Ishikawa (cell line): ENCODE results near the gene ZBTB8A.

Experiments
- CEBPB ChIP-seq: IDR thresholded peaks from 2 replicates; pipeline ENCODE4 v1.6.1; 2012
- CREB1 ChIP-seq: IDR thresholded peaks from 2 replicates; pipeline ENCODE4 v1.6.1; 2012; ENCODE audit warnings: low read depth
- EGR1 ChIP-seq: IDR thresholded peaks from 2 replicates; pipeline ENCODE4 v1.6.1; 2012
- EP300 ChIP-seq: IDR thresholded peaks from 2 replicates; pipeline ENCODE4 v1.6.1; 2012; ENCODE audit warnings: borderline replicate concordance
- FOXM1 ChIP-seq: IDR thresholded peaks from 2 replicates; pipeline ENCODE4 v1.6.1; 2012; ENCODE audit warnings: low read depth, borderline replicate concordance
- MAX ChIP-seq: IDR thresholded peaks from 2 replicates; pipeline ENCODE4 v1.6.1; 2012
- NFIC ChIP-seq: IDR thresholded peaks from 2 replicates; pipeline ENCODE4 v1.6.1; 2012
- RAD21 ChIP-seq: IDR thresholded peaks from 2 replicates; pipeline ENCODE4 v1.6.1; 2012; ENCODE audit warnings: low read depth
- REST ChIP-seq: IDR thresholded peaks from 2 replicates; pipeline ENCODE4 v1.6.1; 2012; ENCODE audit warnings: low read depth, mild to moderate bottlenecking
- TAF1 ChIP-seq: IDR thresholded peaks from 2 replicates; pipeline ENCODE4 v1.6.1; 2012; ENCODE audit warnings: low read depth, mild to moderate bottlenecking
- TCF12 ChIP-seq: IDR thresholded peaks from 2 replicates; pipeline ENCODE4 v1.6.1; 2012; ENCODE audit warnings: low read depth
- TEAD4 ChIP-seq: IDR thresholded peaks from 2 replicates; pipeline ENCODE4 v1.6.1; 2012
- USF1 ChIP-seq: IDR thresholded peaks from 2 replicates; pipeline ENCODE4 v1.6.1; 2012
- YY1 ChIP-seq: IDR thresholded peaks from 2 replicates; pipeline ENCODE4 v1.6.1; 2012; ENCODE audit warnings: low read depth
- ZBTB7A ChIP-seq: IDR thresholded peaks from 2 replicates; pipeline ENCODE4 v1.6.1; 2012; ENCODE audit warnings: low read depth

The ZBTB8A gene

GRCh38 chr1:32539584-32540571 lies 651 bp downstream of the ZBTB8A start:
- TF ChIP-seq USF1 (no peak), ZBTB7A (no peak), TAF1 (no peak), CREB1 (no peak), YY1 (no peak), NFIC (no peak), RAD21 (no peak), EP300 (no peak), TEAD4 (no peak), TCF12 (no peak), FOXM1 (no peak), MAX (no peak), EGR1 (no peak), CEBPB (no peak), REST (no peak)

GRCh38 chr1:32540605-32541004 lies 1.4 kb downstream of the ZBTB8A start:
- no peak for TF ChIP-seq RAD21
- TF ChIP-seq USF1: no peak
- no peak for TF ChIP-seq NFIC
- TF ChIP-seq ZBTB7A: no peak
- TF ChIP-seq MAX: no peak
- no peak for TF ChIP-seq TAF1
- no peak for TF ChIP-seq TCF12
- TF ChIP-seq YY1: no peak
- no peak for TF ChIP-seq EP300

- TF ChIP-seq USF1 (no peak), CEBPB (no peak), TCF12 (no peak), TEAD4 (no peak), ZBTB7A (no peak), EGR1 (no peak), NFIC (no peak), TAF1 (no peak), REST (no peak), CREB1 (no peak), EP300 (no peak), MAX (no peak), RAD21 (no peak), FOXM1 (no peak)
Measured at GRCh38 chr1:32541064-32541566, 1.9 kb downstream of the ZBTB8A start.

GRCh38 chr1:32546611-32547010 lies 7.4 kb downstream of the ZBTB8A start:
- TF ChIP-seq USF1 (no peak), TEAD4 (no peak), EGR1 (no peak), EP300 (no peak), CREB1 (no peak), NFIC (no peak), RAD21 (no peak), REST (no peak), TAF1 (no peak)
